Midbrain (tissue), 1 donor: Measurements from ENCODE around the gene RBM33.
"Not testable (repeated sequence)": the region's sequence is repeated elsewhere in the genome, so short reads cannot be mapped to it uniquely, and the experiment has no call there.

Experiments used
- DNase-seq: peaks from one replicate; lab custom pipeline; 2025; lab: John Stamatoyannopoulos, UW

RBM33 gene, protein sequence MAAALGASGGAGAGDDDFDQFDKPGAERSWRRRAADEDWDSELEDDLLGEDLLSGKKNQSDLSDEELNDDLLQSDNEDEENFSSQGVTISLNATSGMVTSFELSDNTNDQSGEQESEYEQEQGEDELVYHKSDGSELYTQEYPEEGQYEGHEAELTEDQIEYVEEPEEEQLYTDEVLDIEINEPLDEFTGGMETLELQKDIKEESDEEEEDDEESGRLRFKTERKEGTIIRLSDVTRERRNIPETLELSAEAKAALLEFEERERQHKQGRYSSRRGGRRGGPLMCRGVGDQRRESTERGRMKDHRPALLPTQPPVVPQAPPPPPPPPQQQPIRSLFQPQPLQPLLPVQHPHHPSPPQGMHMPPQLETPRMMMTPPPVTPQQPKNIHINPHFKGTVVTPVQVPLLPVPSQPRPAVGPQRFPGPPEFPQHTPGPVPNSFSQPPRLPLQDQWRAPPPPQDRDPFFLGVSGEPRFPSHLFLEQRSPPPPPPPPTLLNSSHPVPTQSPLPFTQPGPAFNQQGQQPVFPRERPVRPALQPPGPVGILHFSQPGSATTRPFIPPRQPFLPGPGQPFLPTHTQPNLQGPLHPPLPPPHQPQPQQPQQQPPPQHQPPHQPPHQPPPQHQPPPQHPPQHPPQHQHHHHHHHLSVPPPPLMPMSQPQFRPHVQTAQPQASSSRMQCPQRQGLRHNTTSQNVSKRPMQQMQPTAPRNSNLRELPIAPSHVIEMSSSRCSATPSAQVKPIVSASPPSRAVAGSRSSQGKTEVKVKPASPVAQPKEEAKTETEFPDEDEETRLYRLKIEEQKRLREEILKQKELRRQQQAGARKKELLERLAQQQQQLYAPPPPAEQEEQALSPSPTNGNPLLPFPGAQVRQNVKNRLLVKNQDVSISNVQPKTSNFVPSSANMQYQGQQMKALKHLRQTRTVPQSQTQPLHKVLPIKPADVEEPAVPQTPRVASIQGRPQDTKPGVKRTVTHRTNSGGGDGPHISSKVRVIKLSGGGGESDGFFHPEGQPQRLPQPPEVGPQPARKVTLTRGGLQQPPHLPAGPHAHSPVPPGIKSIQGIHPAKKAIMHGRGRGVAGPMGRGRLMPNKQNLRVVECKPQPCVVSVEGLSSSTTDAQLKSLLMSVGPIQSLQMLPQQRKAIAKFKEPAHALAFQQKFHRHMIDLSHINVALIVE

GRCh38 chr7:155644178-155644970, at the start of gene RBM33:
Gene RBM33, plus strand, starts transcription at chr7:155644661. Its CDS starts 216 bp downstream, at chr7:155644877.
- peak; percentile 89 for DNase-seq

DNA sequence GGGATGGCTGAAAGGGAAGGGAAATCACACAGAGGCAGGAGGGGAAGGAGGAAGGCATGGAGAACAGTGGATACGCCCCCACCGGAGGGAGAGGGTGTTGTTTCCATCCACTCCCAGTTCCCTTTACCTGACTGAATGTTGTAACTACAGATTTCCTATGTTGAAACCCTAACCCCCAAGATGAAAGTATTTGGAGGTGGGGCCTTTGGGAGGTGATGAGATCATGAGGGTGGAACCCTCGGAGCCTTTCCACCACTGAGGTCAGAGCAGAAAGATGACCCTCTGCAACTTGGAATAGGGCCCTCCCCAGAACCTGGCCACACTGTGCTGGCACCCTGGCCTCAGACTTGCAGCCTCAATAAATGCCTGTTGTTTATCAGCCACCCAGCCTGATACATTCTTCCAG, 49.5 kb upstream of the RBM33 start:
- no peak for DNase-seq

GRCh38 chr7:155597753-155598140, 46.7 kb upstream of the RBM33 start:
- DNase-seq, result no peak

- peak; percentile 86 for DNase-seq
Measured at GRCh38 chr7:155598810-155599210, 45.7 kb upstream of the RBM33 start.

GRCh38 chr7:155602156-155602555, 42.3 kb upstream of the RBM33 start:
- no peak for DNase-seq

DNA sequence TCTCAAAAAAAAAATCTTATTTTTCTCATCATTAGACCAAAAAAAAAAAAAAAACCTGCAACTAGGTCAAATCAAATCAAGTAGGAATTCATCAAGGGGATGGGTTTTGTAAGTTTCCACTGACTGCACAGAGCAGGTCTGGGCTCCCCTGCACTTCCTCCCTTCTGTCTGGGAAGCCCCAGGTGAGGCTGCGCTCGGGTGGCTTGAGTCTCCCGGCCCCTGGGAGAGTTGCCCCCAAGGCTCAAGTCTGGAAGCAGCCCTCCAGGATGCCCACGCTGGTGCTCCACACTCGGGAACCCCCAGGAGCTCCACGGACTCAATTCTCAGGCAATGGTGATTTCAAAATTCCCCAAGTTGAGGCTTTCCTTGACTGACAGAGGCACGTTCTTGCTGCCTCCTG, 41.7 kb upstream of the RBM33 start:
- no peak for DNase-seq

DNA sequence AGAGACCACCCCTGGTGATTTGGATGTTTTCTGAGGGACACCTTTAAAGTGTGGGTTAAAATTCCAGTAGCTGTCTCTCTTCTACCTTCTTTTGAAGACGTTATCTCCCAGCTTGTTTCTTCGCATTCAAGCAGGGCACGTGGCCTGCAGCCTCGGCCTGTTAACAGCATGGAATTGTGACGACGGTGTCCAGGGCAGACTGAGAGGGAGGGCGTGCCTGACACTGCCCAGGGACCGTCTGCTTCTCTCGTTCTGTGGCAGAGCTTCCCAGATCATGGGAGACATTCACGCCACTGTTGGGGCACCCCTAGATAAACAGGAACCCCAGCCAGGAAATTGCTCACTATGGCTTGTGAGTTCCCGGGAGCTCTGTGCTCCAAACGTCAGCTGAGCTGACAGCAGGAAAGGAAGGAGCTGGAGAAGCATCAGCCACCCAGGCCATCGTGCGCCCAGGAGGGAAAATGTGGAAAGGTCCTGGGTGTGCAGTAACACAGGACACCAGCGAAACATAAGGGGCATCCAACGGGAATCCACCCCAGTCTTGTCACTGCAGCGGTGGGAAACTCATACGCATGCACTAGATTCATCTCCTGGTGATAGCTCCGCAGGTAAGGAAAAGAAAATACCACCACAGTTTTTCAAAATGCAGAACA, 41.1 kb upstream of the RBM33 start:
- no peak for DNase-seq

DNA sequence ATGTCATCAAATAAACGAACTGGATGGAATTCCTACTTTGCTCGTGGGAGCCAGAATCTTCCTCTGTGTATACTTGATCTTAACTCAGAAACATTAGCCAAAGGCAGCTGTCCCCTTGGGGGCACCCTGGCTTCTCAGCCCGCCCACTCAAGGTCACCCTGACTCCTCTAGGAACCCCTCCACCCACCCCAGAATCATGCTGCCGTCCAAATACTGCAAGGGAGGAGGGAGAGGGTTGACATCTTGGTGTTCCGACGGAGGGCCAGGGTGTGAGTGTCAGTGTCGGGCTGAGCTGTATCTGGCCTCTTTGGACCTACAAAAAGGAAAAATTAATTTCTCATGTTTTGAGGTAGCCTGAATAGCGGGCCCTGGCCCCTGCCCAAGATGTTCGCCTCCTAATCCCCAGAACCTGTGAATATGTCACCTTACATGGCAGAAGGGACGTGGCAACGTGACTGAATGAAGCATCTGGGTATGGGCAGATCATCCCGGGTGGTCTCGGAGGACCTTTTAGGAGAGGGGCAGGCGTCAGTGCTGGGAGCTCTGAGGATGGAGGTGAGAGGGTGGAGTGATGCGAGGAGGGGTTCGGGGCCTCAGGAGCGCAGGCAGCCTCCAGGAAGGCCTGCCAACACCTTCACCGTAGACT, 40.5 kb upstream of the RBM33 start:
- DNase-seq, result no peak

- DNase-seq, result no peak
Measured at GRCh38 chr7:155604504-155604997, 39.9 kb upstream of the RBM33 start.

GRCh38 chr7:155609185-155609584, 35.3 kb upstream of the RBM33 start:
- DNase-seq, result no peak

DNA sequence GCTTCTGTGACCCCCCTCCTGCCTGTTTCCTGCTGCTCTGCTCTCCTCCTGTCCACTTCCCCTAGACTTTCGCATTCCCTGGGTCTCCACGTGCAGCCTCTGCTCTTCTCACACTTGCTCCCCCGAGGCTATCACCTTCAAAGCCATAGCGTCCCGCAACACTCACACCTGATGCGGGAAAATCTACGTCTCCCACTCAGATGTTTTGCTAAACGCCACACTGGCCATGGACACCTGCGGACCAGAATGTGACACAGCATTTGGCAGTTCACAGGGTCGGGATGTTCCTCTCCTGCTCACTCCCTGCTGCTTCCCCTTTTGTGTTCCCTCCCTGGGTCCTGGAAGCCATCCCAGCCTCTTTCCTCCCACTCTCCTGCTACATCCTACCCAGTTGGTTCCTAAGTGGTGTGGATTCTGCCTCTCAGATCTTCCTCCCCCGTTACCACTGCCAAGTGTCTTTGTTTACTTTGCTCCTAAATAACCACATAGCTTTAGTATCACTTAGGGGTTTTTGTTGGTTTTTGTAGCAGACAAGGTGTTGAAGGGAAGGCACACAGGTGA, 33.7 kb upstream of the RBM33 start:
- no peak for DNase-seq

- no peak for DNase-seq
Measured at GRCh38 chr7:155611808-155612447, 32.5 kb upstream of the RBM33 start.

DNA sequence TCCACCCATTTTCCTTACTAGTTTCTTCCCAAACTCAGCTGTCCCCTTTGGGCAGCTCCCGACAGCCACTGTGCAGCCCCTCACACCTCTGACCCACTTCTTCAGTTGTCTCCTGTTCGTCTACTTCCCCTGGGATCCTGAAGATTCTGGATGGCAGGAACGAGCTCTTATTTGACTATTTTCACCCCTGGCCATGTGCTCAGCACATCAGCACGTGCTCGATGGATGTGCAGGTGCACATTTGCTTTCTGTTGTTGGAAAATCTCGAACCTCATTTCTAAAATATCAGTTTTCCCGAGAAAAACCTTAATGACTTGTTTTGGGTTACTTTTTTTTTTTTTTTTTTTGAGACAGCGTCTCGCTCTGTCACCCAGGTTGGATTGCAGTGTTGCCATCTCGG, 31.8 kb upstream of the RBM33 start:
- no peak for DNase-seq

DNA sequence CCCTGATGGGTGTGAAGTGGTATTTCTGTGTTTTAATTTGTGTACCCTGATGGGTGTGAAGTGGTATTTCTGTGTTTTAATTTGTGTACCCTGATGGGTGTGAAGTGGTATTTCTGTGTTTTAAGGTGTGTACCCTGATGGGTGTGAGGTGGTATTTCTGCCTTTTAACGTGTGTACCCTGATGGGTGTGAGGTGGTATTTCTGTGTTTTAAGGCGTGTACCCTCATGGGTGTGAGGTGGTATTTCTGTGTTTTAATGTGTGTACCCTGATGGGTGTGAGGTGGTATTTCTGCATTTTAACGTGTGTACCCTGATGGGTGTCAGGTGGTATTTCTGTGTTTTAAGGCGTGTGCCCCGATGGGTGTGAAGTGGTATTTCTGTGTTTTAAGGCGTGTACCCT, 29.4 kb upstream of the RBM33 start:
- DNase-seq, result not testable (repeated sequence)

GRCh38 chr7:155618708-155619633, 25.5 kb upstream of the RBM33 start:
- no peak for DNase-seq

DNA sequence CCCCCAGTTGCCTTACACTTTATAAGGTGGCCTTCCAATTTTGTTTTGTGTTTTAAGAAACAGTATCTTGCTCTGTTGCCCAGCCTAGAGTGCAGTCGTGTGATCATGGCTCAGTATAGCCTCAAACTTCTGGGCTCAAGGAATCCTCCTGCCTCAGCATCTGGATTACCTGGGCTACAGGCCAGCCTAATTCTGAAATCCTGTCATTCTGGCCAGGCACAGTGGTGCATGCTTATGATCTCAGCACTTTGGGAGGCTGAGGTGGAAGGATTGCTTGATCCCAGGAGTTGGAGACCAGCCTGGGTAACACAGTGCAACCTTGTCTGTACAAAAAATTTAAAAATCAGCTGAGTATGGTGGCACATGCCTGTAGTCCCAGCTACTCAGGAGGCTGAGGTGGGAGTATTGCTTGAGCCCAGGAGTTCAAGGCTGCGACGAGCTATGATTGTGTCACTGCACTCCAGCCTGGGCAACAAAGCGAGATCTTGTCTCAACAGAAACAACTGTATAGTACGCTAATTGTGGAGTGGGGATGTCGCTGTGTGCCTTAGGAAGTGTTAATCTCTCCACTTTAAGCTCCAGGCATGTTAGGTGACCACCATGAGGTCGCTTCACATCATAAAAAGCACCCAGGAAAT, 24.7 kb upstream of the RBM33 start:
- no peak for DNase-seq

DNA sequence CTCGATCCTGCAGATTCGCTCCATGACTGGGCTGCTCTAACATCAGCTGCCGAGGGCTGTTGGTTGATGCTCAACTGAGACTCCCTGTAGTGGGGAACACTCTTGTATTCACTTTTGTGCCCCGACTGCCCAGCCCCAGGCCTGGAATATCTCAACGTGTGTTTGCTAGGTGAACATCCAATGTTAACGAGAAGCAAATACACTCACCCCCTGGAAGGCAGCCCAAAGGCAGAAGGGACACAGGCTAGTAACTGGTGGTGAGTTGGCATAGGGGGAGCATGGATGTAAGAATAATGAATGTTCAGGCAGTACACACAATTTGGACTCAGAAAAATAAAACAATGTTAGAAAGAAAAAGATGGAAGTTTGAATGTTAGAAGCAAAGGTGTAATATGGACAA, 24.0 kb upstream of the RBM33 start:
- DNase-seq, result no peak

DNA sequence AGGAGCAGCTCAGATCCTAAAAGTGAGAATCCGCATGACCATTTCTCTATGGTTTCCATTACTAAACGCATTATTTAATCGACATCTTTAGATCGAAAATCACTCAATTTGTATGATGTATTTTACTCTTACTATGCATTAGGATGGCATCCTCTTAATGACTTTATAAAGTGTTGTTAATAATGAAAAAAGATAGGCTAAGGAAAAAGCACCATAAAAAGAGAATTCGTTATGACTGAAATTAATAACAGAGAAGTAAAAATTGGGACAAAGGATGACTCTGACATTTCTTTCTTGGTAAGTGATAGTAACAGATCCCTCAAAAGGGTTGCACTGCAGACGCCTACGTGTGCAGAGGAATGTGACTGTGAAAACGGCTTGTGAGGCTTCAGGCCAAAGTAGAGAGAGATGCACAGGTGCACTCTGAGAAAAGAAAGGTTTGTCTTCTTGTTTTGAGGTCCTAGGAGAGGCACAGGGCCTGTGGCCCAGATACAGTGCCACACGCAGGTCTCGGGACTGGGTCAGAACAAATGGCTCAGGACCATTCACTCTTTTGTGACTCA, 23.0 kb upstream of the RBM33 start:
- DNase-seq, result no peak
